ENCODE measurements around the gene CAVIN2. TPM values are rescaled to one million over a fixed set of nuclear protein-coding genes. Genes with fewer than 3 reads are reported as not detected.

Gene CAVIN2
- polyA plus RNA-seq, 1 of the 3 experiments (the other 2 are of a cell fraction): 1.5 TPM

DNA sequence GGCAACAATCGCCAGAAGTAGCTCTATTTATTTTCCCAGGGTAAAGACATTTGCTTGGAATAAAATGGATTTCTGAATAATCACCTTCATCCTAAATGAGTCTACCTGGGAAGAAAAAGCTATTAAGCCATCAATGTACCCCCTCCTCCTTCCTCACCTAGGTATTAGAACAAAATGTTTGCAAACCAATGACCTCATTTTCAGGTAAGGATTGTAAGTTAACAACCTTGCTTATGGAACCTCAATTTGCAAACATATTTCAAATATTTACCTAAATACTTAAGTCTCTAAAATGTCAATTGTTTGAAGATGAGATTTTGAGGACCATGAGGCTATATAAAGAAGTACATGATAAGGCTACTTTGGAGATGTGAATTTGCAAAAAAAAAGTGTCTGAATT, 43.9 kb downstream of the CAVIN2 start:
- no peaks in the 10 kb centered on the region; the same call in 1 of the 2 replicates for H3K9me3 ChIP-seq
- no peak overlapping the region for H3K4me3 ChIP-seq (ENCODE audit: low read depth in 2 of 2, low read length in 1 of 2)
- no peak overlapping the region for H3K27ac ChIP-seq (ENCODE audit: low read depth in 2 of 2, low read length in 1 of 2)
- no peak overlapping the region for H3K9ac ChIP-seq
- no peaks in the 10 kb centered on the region for H3K9me2 ChIP-seq
- H3K27me3 ChIP-seq (ENCODE audit: insufficient read depth): no peaks in the 10 kb centered on the region
- no peak for DNase-seq
- H3K79me2 ChIP-seq (ENCODE audit: insufficient read depth): no peaks in the 10 kb centered on the region
- no peaks in the 10 kb centered on the region for H3F3A ChIP-seq (replicated peaks; ENCODE audit: insufficient read depth)
- H2AFZ ChIP-seq (ENCODE audit: low read depth): no peak overlapping the region
- H3K36me3 ChIP-seq (replicated peaks in 1 of 2; ENCODE audit: control insufficient read depth in 1 of 2, insufficient read depth in 2 of 2, low read length in 1 of 2): no peaks in the 10 kb centered on the region
- POLR2A ChIA-PET: no interaction called here
- no peaks in the 10 kb centered on the region for H4K20me1 ChIP-seq (ENCODE audit: insufficient read depth)
- TF ChIP-seq FOXJ3 (CRISPR knock-in tag; IDR thresholded peaks at IDR 0.05) (no peak), RAD21 (IDR thresholded peaks at IDR 0.05; ENCODE audit: low read length) (no peak), IRF3 (IDR thresholded peaks at IDR 0.05; ENCODE audit: low read depth, low read length) (no peak), SMC3 (IDR thresholded peaks at IDR 0.05; ENCODE audit: low read depth, low read length) (no peak), SIN3A (IDR thresholded peaks at IDR 0.05; ENCODE audit: borderline replicate concordance, low read depth, low read length) (no peak), CTCF (IDR thresholded peaks at IDR 0.05) (no peak), JUND (IDR thresholded peaks at IDR 0.05) (no peak), NRF1 (IDR thresholded peaks at IDR 0.05; ENCODE audit: low read depth, low read length) (no peak), TAF1 (IDR thresholded peaks at IDR 0.05; ENCODE audit: borderline replicate concordance, low read depth, low read length) (no peak), USF1 (IDR thresholded peaks at IDR 0.05; ENCODE audit: borderline replicate concordance, low read depth) (no peak), ELF1 (IDR thresholded peaks at IDR 0.05) (no peak), MEF2A (IDR thresholded peaks at IDR 0.05; ENCODE audit: borderline replicate concordance, low read depth) (no peak), CHD2 (IDR thresholded peaks at IDR 0.05; ENCODE audit: low read length, partially characterized antibody) (no peak), MXI1 (IDR thresholded peaks at IDR 0.05; ENCODE audit: low read depth, low read length) (no peak)
- TF ChIP-seq, protein P1, sequence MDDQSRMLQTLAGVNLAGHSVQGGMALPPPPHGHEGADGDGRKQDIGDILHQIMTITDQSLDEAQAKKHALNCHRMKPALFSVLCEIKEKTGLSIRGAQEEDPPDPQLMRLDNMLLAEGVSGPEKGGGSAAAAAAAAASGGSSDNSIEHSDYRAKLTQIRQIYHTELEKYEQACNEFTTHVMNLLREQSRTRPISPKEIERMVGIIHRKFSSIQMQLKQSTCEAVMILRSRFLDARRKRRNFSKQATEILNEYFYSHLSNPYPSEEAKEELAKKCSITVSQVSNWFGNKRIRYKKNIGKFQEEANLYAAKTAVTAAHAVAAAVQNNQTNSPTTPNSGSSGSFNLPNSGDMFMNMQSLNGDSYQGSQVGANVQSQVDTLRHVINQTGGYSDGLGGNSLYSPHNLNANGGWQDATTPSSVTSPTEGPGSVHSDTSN (IDR thresholded peaks at IDR 0.05): no peak
- TF ChIP-seq, protein P2, sequence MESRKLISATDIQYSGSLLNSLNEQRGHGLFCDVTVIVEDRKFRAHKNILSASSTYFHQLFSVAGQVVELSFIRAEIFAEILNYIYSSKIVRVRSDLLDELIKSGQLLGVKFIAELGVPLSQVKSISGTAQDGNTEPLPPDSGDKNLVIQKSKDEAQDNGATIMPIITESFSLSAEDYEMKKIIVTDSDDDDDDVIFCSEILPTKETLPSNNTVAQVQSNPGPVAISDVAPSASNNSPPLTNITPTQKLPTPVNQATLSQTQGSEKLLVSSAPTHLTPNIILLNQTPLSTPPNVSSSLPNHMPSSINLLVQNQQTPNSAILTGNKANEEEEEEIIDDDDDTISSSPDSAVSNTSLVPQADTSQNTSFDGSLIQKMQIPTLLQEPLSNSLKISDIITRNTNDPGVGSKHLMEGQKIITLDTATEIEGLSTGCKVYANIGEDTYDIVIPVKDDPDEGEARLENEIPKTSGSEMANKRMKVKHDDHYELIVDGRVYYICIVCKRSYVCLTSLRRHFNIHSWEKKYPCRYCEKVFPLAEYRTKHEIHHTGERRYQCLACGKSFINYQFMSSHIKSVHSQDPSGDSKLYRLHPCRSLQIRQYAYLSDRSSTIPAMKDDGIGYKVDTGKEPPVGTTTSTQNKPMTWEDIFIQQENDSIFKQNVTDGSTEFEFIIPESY (IDR thresholded peaks at IDR 0.05; ENCODE audit: borderline replicate concordance, low read depth): no peak
- WGBS (ENCODE audit: low lambda C conversion rate): 100% methylated on average over 1 of the region's 1 CpG
- no peaks in the 10 kb centered on the region; a peak in 1 of 4 replicates for H3K4me1 ChIP-seq (ENCODE audit: control insufficient read depth in 1 of 2, insufficient read depth in 2 of 2, low read depth in 1 of 2, low read length in 1 of 2)
- H3K4me2 ChIP-seq: no peak overlapping the region
- CTCF ChIA-PET: interaction anchor here (0.8 to 4.0 kb wide), 5 partner anchors 9 to 392 kb away, joined by 3 to 34 read pairs (median 4); partner anchors contain the start of gene TMEFF2

Measured in SK-N-SH (cell line).